Chondrocyte (in vitro differentiated cells): Measurements from ENCODE around the gene DLEC1. TPM values are rescaled to one million over a fixed set of nuclear protein-coding genes. Genes with fewer than 3 reads are reported as not detected.

Experiments
- DNase-seq: peaks from one replicate; pipeline ENCODE4 v3.0.0; 2021; ENCODE audit warnings: mixed read lengths, low spot score
- H3K27ac Mint-ChIP-seq: one replicate; pipeline ENCODE4 v1.8.0; 2021; ENCODE audit warnings: mild to moderate bottlenecking, moderate library complexity, mixed read lengths; ENCODE audit not compliant: unreplicated experiment
- H3K27me3 Mint-ChIP-seq: 2 replicates; pipeline ENCODE4 v1.8.0; 2021; ENCODE audit warnings: low read depth, mixed read lengths
- H3K36me3 Mint-ChIP-seq: 2 replicates; pipeline ENCODE4 v1.8.0; 2021; ENCODE audit warnings: low read depth, mixed read lengths
- H3K4me1 Mint-ChIP-seq: 2 replicates; pipeline ENCODE4 v1.8.0; 2021; ENCODE audit warnings: low read depth, mild to moderate bottlenecking, mixed read lengths
- H3K4me3 Mint-ChIP-seq: one replicate; pipeline ENCODE4 v1.8.0; 2021; ENCODE audit warnings: mild to moderate bottlenecking, moderate library complexity, mixed read lengths; ENCODE audit not compliant: unreplicated experiment
- H3K9me3 Mint-ChIP-seq: 2 replicates; pipeline ENCODE4 v1.8.0; 2021; ENCODE audit warnings: low read depth, mixed read lengths
- total RNA-seq: library from RNA; stranded (reverse); gene quantifications from 3 replicates; pipeline ENCODE4 v1.2.1, GENCODE V29; 2021
- TF ChIP-seq, protein P1 (sequence below): fragments of 200-600 bp; sonication (generic); IDR thresholded peaks from 2 replicates; pipeline ENCODE4 v1.5.0; 2021; ENCODE audit warnings: antibody characterized with exemption, mild to moderate bottlenecking, moderate library complexity

DLEC1 gene
- total RNA-seq, 1 donor from 2014 or later, result 0.17 TPM

DNA sequence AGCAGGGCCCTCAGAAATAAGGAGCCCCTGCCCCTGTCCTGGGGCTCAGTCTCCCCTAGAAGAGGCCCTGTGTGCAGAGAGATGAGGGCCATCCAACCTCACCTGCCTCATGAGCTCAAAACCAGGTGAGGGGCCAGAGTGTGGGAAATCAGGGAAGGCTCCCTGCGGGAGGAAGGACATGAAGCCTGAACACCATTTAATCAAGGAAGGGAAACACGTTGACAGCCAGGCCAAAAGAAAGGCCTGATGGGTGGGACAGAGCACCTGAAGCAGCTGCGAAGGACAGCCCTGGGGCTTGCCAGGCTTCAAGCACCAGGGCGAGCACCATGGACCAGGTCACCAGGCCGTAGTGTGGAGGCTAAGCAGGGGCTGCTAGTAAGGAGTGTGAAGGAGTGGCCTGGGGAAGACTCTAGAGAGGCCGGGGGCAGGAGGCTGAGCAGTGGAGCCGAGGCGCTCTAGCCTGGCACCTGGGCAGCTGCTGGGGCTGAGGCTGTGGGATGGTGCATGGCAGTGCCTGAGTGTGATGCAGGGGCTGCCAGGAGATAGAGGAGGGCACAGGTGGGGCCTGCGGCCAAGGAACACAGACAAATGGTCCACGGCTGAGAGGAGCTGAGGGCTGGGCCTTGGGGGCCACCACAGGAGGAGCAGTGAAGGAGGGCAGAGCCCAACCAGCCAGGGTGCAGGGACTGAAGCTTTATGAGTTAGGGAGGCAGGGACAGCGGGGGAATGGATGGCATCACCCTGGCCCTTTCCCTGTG, 81.9 kb downstream of the DLEC1 start:
- DNase-seq, result no peak
- H3K4me3 Mint-ChIP-seq, result no peak overlapping the region
- TF ChIP-seq, protein P1, sequence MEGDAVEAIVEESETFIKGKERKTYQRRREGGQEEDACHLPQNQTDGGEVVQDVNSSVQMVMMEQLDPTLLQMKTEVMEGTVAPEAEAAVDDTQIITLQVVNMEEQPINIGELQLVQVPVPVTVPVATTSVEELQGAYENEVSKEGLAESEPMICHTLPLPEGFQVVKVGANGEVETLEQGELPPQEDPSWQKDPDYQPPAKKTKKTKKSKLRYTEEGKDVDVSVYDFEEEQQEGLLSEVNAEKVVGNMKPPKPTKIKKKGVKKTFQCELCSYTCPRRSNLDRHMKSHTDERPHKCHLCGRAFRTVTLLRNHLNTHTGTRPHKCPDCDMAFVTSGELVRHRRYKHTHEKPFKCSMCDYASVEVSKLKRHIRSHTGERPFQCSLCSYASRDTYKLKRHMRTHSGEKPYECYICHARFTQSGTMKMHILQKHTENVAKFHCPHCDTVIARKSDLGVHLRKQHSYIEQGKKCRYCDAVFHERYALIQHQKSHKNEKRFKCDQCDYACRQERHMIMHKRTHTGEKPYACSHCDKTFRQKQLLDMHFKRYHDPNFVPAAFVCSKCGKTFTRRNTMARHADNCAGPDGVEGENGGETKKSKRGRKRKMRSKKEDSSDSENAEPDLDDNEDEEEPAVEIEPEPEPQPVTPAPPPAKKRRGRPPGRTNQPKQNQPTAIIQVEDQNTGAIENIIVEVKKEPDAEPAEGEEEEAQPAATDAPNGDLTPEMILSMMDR, result no peak
- no peaks in the 10 kb centered on the region for H3K9me3 Mint-ChIP-seq
- H3K4me1 Mint-ChIP-seq, result no peaks in the 10 kb centered on the region
- H3K27me3 Mint-ChIP-seq, result peaks cover under 1% of the 10 kb centered on the region
- H3K36me3 Mint-ChIP-seq, result peaks cover 20% of the 10 kb centered on the region
- H3K27ac Mint-ChIP-seq, result no peak overlapping the region

DNA sequence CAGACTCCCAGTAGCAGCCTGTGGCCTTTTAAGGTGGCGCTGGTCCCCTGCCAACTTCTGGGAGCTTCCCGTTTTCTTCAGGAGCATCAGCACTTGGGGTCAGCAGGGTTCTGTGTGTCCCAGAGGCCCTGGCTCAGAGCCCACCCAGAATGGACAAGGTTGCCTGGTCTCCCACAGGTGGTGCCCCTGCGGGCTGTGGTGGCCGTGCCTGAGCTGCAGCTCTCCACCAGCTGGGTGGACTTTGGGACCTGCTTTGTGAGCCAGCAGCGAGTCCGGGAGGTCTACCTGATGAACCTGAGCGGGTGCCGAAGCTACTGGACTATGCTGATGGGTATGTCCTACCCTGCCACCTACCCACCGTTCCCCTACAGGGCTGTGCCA, 82.4 kb downstream of the DLEC1 start:
- no peak for DNase-seq
- TF ChIP-seq, protein P1, result no peak
- no peak overlapping the region for H3K27ac Mint-ChIP-seq
- peaks cover 21% of the 10 kb centered on the region for H3K36me3 Mint-ChIP-seq
- no peaks in the 10 kb centered on the region for H3K9me3 Mint-ChIP-seq
- no peaks in the 10 kb centered on the region for H3K27me3 Mint-ChIP-seq
- no peaks in the 10 kb centered on the region for H3K4me1 Mint-ChIP-seq
- H3K4me3 Mint-ChIP-seq, result no peak overlapping the region

DNA sequence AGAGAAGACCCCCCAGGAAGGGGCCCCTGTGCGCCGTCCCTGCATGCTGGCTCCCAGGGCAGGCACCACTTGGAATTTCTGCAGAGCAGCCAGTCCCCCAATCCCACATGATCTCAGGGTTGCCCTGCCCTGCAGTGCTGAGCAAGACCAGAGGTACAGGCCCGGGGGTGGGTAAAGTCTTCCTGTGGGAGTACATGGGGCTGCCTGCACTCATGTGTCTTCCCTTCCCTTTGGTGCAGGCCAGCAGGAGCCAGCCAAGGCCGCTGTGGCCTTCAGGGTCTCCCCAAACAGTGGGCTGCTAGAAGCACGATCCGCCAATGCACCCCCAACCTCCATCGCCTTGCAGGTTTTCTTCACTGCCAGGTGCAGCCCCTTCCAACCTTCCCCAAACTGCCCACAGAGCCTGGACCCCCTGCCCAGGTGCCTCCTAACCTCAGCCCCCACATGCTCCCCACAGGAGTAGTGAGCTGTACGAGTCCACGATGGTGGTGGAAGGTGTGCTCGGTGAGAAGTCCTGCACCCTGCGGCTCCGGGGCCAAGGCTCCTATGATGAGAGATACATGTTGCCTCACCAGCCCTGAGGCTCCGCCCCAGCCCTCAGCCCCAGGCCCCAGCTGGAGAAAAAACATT, 82.9 kb downstream of the DLEC1 start:
- no peaks in the 10 kb centered on the region for H3K9me3 Mint-ChIP-seq
- H3K27ac Mint-ChIP-seq, result no peak overlapping the region
- DNase-seq, result no peak
- peaks cover 23% of the 10 kb centered on the region for H3K36me3 Mint-ChIP-seq
- no peaks in the 10 kb centered on the region for H3K4me1 Mint-ChIP-seq
- H3K4me3 Mint-ChIP-seq, result no peak overlapping the region
- TF ChIP-seq, protein P1, result no peak
- H3K27me3 Mint-ChIP-seq, result no peaks in the 10 kb centered on the region

DNA sequence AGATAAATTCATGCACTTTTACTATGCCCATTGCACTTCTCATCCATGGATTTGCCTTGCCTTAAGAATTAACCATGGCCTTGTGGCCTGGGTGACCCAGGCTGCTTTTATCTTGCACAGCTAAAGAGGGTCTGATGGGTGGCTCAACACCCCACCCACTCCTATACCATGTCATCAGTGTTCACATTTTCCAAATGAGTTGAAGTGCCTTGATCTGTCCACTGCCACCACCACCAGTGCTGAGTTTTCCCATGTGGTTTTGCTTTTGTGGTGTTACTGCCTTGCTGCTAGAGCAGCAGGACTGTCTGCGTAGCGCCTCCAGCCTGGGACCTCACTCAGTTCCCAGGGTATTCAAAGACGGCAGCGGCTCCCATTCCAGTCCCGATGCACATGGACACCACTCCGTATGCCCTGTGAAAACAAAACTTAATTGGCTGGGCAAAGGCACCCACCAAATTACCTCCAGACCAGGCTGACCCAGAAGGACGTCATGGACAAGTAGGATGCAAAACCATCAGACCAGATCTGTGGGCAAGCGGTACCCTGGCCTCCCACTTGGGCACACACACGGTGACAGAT, 83.8 kb downstream of the DLEC1 start:
- Mint-ChIP-seq H3K9me3 (no peaks in the 10 kb centered on the region), H3K27me3 (no peaks in the 10 kb centered on the region), H3K27ac (no peak overlapping the region), H3K36me3 (peaks cover 29% of the 10 kb centered on the region), H3K4me1 (no peaks in the 10 kb centered on the region), H3K4me3 (no peak overlapping the region)
- no peak for DNase-seq
- TF ChIP-seq, protein P1, result no peak

DNA sequence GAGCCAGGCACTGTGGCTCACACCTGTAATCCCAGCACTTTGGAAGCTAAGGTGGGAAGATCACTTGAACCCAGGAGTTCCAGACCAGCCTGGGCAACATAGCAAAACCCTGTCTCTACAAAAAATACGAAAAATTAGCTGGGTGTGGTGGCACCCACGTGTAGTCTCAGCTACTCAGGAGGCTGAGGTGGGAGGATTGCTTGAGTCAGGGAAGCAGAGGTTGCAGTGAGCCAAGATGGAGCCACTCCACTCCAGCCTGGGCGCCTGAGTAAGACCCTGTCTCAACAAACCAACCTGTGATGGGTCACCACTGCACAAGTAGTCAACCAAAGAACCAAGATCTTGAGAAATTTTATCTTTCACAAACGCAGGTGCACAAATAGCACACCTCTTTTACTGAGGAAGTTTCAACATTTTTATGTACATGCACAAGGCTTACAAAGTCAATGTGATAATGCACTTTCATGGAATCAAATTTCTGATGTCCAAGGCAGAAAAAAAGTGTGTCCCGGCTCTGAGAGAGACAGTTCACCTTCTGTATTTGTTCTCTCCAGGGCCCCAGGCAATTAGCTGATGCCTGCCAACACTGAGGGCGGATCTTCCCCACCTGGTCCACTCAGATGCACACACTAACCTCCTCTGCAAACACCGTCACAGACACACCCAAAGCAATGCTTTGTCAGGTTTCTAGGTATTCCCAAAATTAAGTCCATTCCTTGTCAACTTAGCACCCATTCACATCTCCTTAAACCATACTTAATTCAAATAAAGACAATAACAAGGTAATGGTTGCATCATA, 85.5 kb downstream of the DLEC1 start:
- TF ChIP-seq, protein P1, result no peak
- H3K36me3 Mint-ChIP-seq, result peaks cover 37% of the 10 kb centered on the region
- no peak for DNase-seq
- no peaks in the 10 kb centered on the region for H3K27me3 Mint-ChIP-seq
- H3K4me3 Mint-ChIP-seq, result no peak overlapping the region
- H3K4me1 Mint-ChIP-seq, result no peaks in the 10 kb centered on the region
- no peak overlapping the region for H3K27ac Mint-ChIP-seq
- no peaks in the 10 kb centered on the region for H3K9me3 Mint-ChIP-seq
